ENCODE measurements around the gene FAHD2A.
"Not testable (repeated sequence)": the region's sequence is repeated elsewhere in the genome, so short reads cannot be mapped to it uniquely, and the experiment has no call there.

FAHD2A gene

DNA sequence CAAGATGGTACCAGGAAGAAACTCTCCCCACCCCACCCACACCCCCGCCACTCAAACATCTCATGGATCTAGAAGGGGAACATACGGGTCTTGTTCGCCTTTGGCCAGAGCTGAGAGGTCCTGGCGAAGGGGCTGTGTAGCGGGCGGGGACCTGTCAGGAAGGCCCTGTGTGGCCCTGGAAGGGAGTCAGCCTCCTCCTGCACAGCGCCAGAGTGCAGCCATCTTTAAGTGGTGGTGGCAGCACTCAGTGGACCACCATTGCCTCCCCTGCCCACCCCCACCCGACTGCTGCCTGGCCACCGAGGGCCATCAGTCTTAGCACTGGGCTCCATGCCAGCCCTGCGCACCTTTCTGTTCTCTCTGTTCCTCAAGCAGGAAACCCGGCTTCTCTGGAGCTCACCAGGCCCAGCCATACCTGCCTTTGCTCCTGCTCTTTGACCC, 11.6 kb upstream of the FAHD2A start:
- DNase-seq (ENCODE audit: low read depth in 3 of 3): no peak

DNA sequence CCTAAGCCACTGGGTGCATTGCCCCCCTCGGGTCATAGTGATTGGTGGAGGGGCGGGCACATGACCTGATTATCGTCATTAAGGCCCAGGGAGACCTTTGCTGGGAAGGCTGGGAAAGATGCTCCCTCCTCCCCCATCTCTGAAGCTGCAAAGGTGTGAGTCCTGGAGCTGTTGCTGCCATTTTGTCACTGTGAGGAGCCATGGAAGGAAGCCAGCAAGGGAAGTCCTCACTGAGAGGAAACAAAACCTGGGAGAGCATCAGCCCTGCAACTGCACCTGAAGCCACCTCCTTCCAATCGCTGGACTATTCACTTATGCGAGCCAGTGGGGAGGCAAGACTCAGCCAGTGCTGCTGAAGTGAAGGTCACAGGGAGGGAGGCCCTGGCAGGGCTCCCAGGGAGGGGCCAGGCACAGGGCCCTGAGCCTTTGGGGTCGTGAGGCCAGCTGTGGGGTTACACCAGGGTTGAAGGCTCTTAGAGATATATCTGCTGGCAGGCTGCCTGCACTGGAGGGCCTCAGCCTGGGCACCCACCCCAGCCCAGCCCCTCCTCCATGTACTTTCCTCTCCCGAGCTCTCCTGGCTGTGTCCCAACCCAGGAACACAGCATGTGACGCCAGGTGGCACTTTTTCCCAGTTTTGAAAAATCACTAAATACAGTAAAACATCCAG, 10.7 kb upstream of the FAHD2A start:
- no peak for DNase-seq (ENCODE audit: low read depth in 3 of 3)

DNA sequence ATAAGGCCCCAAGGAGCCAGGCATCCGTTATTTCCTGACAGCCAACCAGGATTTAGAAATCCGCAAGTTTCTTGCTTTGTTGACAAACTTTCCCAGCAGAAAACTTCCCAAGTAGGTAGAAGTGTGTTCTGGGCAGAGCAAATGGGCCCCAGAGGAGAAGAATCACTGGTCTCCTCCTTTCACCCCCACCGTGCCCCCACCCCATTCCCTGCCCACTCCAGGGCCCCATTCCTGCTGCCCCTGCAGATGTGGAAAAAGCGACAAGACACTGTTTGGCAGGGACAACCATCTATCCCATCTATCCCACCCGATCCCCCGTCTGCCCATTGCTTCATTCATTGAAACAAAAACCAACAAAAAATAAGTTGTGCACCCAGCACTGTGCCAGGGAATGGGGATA, 10.2 kb upstream of the FAHD2A start:
- no peak for DNase-seq (ENCODE audit: low read depth in 3 of 3)

DNA sequence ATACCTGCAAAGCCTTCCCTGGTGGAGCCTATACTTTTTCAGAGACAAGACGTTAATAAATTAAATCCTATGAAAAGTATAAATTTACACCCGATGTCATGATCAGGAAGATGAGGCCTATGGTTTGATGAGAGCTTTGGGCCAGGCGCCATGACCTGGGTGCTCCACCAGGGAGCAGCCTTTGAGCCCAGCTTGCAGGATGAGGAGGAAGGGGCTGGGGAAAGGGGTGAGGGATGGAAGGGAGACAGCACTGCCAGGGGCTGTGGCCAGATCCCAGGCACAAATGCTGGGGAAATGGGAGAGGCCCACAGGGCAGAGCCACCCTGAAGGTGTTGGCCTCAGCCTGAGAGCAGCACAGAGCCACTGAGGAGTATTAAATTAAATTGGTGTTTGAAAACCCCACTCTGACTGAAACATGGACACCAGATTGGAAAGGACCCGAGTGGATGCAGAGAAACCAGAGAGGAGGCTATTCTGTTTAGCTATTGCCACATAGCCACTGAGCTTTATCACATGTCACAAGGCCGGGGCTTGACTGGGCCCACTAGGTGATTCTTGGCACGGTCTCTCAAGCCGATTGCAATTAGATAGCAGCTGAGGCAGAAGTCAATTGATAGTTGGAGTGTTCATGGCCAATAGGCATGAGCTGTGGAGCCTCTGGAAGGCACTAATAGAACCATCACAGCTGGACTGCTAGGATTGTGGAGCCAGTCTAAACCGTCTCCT, 9.6 kb upstream of the FAHD2A start:
- no peak for DNase-seq (ENCODE audit: low read depth in 3 of 3)

DNA sequence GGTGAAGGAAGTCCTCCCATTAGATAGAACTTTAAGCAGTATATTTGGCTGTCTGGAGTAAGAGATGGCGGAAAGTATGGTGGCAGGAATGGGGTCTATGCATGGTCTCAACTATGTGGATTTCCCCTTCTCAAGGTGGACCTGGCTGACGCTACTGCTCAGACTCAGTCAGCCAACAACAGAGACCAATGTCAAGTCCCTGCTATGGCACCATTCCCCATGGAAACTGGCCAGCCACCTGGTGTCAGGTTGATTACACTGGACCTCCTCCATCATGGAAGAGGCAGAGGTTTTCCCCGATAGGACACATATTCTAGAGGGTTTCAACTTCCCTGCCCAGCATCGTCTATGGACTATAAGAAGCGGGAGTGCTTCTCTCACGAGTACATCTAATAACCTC, 8.6 kb upstream of the FAHD2A start:
- DNase-seq (ENCODE audit: low read depth in 3 of 3): no peak

DNA sequence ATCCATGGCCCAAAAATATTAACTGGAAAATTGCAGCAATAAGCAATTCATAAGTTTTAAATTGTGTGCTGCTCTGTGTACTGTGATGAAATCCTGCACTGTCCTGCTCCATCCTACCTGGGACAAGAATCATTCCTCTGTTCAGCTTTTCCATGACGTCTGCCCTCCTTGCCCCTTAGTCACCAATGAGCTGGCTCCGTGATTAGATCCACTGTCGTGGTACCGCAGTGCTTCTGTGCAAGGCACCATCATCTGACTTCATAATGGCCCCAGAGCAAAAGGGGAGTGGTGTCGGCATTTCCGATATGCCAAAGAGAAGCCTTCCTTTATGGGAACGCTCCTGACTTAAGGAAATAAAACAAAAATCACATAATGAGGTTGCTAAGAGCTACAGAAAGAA, 3.4 kb upstream of the FAHD2A start:
- no peak for DNase-seq (ENCODE audit: low read depth in 3 of 3)

DNA sequence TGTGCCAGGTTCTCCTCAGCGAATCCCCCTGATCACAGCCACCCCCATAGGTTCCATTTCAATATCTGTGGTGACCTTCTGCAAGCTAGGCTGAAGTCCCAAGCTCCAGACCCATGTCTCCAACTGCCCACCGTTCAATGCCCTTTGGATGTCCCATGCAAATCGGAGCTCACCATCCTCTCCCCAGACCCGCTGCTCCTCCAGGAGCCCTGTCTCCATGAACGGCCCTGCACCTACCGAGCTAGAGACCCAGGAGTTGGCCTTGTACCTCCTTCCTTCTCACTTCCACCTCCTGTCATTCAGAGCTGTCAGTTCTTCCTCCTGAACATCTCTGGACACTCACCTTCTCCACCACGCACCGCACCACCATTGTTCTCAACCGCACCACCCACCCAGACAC, 1.0 kb upstream of the FAHD2A start:
- DNase-seq (ENCODE audit: low read depth in 3 of 3): no peak

DNA sequence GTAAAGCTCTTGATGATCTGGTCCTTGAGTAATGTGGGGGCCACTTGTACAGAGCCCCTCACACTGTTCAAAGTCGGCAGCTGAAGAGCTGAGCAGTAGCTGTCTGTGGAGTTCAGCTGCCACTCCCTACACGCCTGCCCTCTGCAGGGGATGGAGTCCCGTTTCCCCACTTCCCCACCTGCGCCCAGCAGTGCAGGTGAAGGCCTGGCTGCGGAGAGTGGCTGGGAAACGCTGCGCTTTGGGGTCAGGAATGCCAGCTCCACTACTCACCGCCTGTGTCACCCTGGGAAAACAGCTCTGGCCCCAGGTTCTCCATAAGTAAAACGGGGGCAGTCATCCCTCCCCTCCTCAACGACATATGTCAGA, 521 bp upstream of the FAHD2A start:
- not testable (repeated sequence) for DNase-seq (ENCODE audit: low read depth in 3 of 3)

DNA sequence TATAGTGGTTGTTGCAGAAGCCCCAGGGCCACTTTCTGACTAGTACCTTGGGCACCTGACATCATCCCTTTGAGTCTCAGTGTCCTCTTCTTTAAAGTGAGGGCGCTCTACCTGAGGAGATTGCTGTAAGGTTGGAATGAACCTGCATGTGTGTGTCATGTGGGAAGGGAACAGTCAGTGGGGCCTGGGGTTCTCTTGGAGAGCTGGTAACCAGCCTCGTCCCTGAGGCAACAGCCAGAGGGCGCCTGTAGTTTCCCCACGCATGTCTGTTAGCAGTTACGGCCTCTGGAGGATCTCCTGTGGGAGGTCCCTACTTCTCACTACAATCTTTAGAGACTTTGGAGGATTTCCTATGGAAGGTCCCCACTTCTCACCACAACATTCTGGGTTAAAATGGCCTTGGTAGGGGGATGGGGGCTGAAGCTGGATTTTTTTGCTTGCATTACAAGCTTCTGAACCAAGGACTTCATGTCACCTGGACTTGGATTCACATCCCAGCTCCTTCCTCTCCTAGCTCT, 755 bp downstream of the FAHD2A start:
- not testable (repeated sequence) for DNase-seq (ENCODE audit: low read depth in 3 of 3)

DNA sequence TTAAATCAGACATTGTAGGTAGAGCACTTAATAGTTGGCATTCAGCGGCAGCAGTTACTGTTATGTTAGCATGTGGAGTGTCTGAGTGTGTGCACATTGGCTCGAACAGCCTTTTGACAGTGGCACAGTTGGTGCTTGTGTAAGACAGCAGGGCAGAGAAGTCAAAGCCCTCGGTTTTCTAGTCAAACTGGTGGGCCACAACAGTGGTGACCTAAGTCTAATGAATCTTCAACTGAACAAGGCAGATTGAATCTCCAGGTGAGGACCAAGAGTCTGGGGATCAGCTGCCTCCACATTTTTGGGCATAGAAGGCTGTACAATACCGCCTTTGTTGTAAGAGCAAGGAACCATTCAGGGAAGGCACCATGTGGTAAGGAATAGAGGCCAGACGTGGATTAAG, 1.3 kb downstream of the FAHD2A start:
- not testable (repeated sequence) for DNase-seq (ENCODE audit: low read depth in 3 of 3)

DNA sequence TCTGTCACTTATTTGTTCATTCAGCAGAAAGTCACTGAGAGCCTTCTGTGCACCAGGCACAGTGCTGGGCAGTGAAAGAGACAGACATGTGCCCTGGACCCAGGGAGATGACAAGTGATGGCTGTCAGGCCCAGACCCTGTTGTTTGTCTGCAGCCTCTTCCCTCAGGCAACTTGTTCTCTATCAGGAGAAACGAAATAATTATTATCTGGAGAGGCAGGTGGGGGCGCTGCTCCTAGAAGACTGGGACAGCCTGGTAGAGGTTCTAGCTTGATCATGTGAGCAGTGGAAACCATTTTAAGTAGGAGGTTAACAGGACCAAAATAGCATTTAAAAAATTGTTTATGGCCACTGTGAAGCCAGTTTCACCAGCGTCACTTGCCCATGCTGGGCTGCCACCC, 2.2 kb downstream of the FAHD2A start:
- DNase-seq (ENCODE audit: low read depth in 3 of 3): not testable (repeated sequence)

DNA sequence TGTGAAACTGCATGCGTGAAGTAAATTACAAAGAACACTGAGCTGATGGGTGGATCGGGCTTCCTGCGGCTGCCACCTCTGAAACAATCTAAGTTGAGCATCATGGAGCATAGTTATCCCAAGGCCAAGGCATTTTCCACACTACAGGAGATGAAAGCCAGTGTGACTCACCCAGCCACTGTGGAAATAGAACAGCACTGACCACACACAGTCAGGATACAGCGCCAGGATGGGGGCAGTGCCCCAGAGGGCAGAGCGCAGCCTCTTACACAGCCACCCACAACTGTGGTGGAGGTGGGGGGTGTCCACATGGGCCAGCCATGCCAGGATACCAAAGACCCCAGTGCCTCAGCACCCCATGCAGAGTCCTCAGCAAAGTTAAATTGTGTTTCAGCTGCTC, 8.7 kb downstream of the FAHD2A start:
- DNase-seq (ENCODE audit: low read depth in 3 of 3): not testable (repeated sequence)

DNA sequence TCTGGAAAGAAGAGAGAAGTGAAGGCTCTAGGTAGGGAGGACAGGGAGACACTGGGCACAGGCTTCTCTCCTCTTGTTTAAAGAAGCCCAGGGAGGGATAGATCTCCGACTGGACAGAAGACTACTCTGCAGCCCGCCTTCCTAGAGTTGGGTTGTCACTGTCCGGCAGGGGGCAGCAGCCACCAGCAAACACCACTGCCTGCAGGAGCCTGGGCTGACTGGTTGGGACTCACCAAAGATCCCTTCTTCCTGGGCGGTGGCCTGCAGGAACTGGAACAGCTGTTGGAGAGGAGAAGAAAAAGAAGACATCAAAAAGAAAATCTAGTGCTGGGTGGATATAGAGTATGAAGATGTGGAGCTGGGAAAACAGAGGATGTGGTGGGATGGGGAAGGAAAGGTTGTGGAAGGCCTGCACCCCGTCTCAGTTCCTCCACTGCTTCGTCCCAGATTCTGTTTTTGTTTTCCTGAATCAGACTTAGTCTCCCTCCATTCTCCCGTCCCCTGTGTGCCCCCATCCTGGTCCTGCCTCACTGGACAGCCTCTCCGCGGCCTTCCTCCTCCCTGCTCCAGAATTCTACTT, 11.6 kb downstream of the FAHD2A start:
- peak in 2 of 3 donors; percentile 43 to 53 for DNase-seq (ENCODE audit: low read depth in 3 of 3)

DNA sequence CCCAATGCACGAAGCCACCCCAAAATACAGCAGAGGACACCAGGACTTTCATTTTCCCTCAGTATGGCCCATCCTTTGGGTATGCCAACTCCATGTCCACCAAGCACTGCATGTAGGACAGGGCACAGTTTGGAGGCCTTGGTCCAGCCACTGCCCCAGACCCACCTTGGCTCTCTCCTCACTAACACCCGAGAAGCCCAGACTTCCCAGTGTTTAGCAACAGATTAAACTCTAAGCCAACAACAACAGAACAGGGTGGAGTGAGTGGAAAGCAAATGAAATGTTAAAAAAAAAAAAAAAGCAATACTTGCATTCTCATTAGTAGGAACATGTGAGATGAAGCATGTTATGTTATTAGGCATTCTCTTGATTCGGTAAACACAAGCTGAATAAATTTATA, 12.6 kb downstream of the FAHD2A start:
- DNase-seq (ENCODE audit: low read depth in 3 of 3): not testable (repeated sequence)

DNA sequence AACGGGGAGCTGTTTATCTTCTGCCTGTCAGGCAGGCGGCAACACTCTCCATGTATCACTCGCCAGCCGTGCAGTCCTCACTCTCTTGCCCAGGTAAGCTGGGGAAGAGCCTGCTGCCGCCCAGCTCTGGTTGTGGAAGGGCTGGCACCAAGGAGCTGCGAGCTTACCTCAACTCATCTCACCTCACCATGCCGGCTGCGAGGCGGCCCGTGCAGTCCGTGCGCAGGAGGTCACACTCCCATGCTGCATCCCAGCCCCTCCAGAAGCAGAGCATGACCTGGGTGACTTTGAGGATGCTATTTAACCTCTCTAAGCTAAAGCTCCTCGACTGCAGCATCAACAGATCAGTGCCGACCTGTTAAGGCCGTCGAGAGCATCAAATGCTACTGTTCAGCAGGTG, 13.1 kb downstream of the FAHD2A start:
- DNase-seq (ENCODE audit: low read depth in 3 of 3): not testable (repeated sequence)

DNA sequence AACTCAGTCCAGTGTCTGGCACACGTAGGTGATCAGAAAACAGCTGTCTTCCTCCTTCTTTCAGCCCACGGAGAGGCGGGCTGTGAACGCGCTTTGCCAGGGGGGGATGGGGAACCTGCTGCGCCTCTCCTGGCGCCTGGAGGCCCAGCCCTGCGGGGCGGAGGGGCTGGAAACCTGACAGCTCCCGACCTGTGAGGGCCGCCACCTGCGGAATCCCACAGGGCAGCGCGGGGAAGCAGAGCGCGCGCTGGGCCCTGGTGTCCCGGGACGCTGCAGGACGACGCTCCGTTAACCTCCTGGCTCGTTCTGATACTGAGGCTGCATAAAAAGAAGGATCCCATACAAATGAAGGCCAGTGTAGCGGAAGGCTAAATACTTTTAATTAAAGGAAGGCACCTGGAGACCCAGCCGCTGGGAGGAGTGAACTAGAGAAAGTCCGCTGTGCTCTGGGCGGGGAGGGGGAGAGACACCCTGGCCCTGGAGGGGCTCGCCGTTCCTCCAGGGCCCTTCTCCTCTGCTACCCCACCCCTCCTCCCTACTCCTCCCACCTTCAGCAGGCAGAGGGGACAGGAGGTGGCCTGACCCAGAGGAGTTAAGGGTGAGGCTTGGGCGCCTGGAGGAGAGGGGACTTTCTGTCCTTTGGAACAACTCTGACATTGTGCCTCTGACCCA, 24.8 kb downstream of the FAHD2A start:
- DNase-seq (ENCODE audit: low read depth in 3 of 3): not testable (repeated sequence)

DNA sequence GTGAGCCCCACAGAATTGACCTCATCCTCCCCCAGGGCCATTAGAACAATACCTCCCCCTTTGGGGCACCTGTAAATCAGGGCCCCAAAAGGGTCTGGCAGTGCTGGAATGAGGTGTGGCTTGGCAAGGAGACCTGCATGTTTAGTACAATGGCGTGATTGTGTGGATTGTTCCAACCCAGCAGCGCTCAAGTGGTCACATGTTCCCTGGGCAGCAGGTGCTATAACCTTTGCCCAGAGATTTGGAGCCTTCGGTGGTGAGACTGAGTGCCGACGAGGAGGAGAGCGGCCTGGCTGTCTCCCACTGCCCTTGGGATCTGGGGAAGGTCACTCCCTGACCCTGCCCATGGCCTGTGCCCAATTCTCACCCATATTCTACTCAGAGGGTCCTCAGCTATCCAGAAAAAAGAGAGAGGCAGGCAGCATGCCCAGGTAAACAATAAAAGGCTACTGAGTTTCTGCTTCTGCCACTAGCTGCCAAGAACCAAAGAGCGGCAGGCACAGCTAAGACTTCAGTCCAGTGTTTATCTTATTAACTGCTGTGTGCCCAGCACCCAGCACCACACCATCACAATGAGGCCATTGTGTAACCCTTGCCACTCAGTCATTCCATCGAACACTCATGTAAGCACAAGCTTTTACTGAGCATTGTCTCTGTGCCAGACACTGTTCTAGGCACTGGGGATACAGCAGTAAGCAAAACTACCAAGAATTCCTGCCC, 27.4 kb downstream of the FAHD2A start:
- DNase-seq (ENCODE audit: low read depth in 3 of 3): not testable (repeated sequence)

DNA sequence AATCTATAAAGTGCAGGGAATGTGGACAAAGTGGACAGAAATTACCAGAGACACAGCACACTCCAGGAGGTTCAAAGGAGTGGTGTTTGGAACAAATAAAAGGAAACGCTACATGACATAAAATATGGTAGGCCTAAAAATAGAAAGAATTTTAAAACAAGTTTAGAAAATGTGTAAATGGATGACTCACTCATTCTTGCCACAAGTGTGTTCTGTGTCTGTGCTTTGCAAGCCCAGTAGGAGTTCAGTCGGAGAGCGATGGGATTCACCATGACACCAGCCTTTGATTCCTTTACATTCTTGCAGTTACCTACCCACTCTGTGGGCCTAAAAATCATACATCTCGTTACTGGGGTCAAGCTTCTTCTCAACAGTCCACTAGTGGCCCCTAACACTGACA, 30.9 kb downstream of the FAHD2A start:
- not testable (repeated sequence) for DNase-seq (ENCODE audit: low read depth in 3 of 3)

DNA sequence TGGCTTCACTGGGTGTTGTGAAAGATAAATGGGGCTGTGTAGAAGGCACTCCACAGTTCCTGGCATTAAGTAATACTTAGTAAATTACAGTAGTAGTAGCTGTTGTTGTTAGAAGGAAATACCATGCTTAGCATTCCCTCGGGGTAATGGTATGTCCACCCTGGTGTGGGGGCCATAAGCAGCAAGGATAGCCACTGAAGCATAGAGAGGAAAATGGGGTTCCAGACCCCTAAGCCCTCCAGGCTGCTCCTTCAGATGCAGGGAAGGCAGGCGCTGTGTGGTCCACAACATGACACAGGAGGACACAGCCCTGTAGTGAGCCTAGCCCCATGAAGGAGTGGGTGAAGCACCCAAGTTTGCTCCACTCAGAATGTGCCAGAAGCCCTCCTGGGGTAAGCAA, 31.5 kb downstream of the FAHD2A start:
- DNase-seq (ENCODE audit: low read depth in 3 of 3): not testable (repeated sequence)

DNA sequence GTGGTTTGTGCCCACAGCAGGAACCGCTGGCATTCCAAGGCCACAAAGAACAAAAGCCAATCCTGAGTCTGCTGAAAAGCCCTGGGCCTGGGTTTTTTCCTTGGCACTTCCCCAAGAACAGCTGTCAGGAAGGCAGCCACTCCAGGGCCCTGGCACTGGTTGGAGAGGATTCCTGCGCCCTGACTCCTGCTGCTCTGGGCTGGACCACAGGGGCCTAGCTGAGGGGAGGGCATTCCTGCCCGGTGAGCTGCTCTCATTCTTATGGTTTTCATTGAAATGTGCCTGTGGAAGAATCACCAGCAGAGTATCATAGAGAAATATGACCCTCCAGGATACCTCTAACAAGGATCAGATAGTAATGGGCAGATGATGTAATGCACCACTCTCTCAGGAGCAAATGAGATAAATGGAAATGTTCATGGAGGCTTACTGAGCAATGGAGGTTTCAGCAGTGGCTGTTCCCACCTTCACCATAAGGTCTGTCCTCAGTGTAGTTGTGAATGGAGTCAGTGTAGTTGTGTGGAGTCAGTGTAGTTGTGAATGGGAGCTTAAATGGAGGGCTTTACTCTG, 32.1 kb downstream of the FAHD2A start:
- not testable (repeated sequence) for DNase-seq (ENCODE audit: low read depth in 3 of 3)

DNA sequence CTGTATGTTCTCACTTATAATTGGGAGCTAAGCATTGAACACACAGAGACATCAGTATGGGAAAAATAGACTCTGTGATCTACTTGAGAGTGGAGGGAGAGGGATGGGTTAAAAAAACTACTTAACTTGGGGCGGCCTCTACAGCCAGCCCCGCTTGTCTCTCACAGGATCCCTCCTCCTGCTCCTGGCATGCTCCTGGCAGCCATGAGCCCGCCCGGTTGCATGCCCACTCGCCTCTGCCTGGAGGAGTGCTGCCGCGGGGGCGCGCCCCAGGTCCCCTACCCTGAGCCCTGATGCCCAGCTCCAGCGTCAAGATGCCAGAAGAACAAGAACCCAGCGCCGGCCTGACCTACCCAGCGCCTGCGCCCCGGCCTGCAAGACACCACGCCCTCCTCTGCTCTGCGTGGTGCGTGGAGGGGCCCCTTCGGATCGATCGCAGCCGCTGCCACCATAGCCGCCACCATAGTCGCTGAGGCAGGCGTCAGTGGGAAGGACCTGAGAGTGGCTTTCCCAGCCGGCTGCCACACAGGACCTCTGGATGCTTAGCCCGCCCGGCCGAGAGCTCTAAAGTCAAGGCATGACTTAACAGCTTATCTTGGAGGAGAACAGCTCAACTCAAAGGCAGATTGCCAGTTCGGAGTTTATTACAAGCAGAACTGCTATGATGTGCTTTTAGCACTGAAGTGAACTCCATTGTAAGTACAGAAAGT, 32.8 kb downstream of the FAHD2A start:
- not testable (repeated sequence) for DNase-seq (ENCODE audit: low read depth in 3 of 3)

Data from stimulated activated CD4-positive, alpha-beta T cell treated with anti-CD3 and anti-CD28 coated beads, TNF-alpha, amount 100 ng/mL, for 48 hours (primary cell).